ENCODE data around the gene RELL2. TPM values are rescaled to one million over a fixed set of nuclear protein-coding genes. Genes with fewer than 3 reads are reported as not detected.

The RELL2 gene
- total RNA-seq, 1 experiment from 2014 or later = 23.8 TPM

DNA sequence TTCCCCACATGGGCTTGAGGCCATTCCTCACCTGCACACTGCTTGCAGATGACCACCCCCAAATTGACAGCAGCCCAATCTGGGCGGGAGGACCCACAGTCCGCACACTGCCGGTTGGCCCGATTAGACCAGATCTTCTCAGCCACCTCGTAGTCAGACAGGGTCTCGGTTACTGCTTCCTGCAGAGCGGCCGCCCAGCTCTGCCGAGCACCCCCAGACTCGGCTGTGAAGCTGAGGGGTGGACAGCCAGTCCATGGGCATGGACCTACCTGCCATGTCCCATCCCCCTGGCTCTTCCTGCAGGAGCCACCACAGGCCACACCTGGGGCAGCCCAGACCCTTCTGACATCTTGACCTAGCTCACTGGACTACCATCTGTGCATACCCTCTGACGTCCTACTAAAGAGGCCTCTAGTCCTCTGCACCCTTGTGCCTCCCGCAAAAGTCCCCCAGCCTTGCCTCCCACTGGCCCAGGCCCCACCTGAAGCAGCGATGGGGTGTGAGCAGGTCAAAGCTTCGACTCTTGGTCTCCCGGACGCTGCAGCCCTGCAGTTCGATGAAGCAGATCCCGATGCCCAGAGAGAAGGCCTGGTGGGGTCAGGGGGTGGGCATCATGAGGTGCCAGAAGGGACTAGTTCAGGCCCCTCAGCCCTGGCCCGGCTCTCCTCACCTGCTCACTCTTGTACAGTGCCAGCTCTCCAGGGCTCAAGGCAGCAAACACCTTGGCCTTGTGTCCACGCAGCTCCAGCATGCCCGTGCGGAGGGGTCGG, 35.5 kb downstream of the RELL2 start (continued):
- TF ChIP-seq, protein P1, sequence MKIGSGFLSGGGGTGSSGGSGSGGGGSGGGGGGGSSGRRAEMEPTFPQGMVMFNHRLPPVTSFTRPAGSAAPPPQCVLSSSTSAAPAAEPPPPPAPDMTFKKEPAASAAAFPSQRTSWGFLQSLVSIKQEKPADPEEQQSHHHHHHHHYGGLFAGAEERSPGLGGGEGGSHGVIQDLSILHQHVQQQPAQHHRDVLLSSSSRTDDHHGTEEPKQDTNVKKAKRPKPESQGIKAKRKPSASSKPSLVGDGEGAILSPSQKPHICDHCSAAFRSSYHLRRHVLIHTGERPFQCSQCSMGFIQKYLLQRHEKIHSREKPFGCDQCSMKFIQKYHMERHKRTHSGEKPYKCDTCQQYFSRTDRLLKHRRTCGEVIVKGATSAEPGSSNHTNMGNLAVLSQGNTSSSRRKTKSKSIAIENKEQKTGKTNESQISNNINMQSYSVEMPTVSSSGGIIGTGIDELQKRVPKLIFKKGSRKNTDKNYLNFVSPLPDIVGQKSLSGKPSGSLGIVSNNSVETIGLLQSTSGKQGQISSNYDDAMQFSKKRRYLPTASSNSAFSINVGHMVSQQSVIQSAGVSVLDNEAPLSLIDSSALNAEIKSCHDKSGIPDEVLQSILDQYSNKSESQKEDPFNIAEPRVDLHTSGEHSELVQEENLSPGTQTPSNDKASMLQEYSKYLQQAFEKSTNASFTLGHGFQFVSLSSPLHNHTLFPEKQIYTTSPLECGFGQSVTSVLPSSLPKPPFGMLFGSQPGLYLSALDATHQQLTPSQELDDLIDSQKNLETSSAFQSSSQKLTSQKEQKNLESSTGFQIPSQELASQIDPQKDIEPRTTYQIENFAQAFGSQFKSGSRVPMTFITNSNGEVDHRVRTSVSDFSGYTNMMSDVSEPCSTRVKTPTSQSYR (CRISPR knock-in tag; IDR thresholded peaks at IDR 0.05) = no peak
- TF ChIP-seq ZBTB21 (CRISPR knock-in tag; IDR thresholded peaks at IDR 0.05; ENCODE audit: borderline replicate concordance) (no peak), JAZF1 (CRISPR knock-in tag; IDR thresholded peaks at IDR 0.05) (no peak), ZNF423 (CRISPR knock-in tag; IDR thresholded peaks at IDR 0.05) (no peak), ZNF396 (CRISPR knock-in tag; IDR thresholded peaks at IDR 0.05; ENCODE audit: borderline replicate concordance) (no peak)

DNA sequence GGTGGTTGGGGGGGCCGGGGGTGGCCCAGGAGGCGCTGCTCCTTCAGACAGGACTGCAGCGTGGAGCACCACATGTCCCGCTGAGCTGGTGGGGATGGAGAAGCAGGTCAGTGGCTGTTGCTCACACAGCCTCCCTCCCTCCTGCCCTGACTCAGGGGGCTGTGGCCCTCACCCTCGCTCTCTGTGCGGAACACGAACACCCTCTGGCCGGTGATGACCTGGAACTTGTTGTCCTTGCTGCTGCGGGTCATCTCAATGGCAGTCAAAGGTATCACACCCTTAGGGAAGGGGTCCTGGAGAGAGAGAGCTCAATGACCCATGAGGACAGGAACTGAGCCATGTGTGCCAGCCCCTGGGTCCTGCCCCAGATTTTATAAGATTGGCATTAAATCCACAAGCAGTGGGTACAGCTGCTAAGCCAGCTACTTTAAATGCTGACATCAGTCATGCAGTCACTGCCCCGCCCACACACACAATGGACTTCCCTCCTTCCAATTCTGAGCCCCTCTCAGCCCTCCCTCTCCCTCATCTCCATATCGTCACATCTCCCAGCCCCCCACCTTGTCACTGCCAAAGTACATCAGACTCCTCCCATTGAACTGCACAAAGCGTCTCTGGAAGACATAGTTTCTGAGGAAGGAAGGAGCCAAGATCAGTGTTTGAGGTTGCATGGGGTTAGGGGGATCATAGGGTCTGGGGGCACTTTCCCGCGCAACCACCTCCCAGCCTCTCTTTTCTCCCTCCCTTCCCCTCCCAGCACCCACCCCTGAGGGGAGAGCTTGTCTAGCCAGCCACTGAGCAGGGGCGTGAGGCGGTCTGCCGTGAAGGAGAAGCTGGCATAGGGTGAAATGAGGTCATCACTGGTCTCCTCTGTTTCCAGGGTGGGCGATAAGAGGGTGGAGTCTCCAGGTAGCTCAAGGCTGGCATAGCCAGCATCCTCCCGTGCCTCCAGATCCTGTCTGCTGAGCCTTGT, 36.3 kb downstream of the RELL2 start:
- peaks cover under 1% of the 10 kb centered on the region; the same call in 1 of the 2 replicates for H3K9me3 Mint-ChIP-seq
- POLR2A ChIA-PET = interaction anchor here (0.8 to 1.0 kb wide), 2 partner anchors 209 to 241 kb away, joined by 3 read pairs; no protein-coding TSS in a partner anchor

DNA sequence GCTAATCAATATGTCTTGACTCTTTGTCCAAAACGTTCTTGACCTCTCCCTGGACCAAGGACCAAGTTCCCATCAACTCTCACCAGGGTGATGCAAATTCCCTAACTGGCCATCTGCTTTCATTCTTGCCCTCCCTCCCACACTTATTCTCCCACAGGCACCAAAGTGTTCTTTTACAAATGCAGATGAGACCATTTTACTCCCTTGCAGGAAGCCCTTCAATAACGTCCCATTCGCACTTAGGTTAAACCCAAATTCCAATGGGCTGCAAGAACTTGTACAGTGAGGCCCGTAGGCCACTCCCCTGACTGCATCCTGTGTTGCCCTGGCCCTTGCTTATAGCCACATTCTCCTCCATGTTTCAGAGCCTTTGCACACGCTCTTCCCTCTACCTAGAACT, 38.0 kb downstream of the RELL2 start:
- Mint-ChIP-seq H3K27ac (peak overlapping the region; percentile 96), H3K4me1 (peaks cover 37% of the 10 kb centered on the region), H3K4me3 (peak overlapping the region; percentile 13; the same call in 1 of the 2 replicates), H3K27me3 (ENCODE audit: low read depth) (no peaks in the 10 kb centered on the region), H3K9me3 (peaks cover 4% of the 10 kb centered on the region; the same call in 1 of the 2 replicates), H3K36me3 (peaks cover 37% of the 10 kb centered on the region)
- ATAC-seq (peak; percentile 93), DNase-seq (ENCODE audit: low spot score) (peak; percentile 61)
- CTCF ChIA-PET = no interaction called here
- POLR2A ChIA-PET = no interaction called here
- TF ChIP-seq, protein P2, sequence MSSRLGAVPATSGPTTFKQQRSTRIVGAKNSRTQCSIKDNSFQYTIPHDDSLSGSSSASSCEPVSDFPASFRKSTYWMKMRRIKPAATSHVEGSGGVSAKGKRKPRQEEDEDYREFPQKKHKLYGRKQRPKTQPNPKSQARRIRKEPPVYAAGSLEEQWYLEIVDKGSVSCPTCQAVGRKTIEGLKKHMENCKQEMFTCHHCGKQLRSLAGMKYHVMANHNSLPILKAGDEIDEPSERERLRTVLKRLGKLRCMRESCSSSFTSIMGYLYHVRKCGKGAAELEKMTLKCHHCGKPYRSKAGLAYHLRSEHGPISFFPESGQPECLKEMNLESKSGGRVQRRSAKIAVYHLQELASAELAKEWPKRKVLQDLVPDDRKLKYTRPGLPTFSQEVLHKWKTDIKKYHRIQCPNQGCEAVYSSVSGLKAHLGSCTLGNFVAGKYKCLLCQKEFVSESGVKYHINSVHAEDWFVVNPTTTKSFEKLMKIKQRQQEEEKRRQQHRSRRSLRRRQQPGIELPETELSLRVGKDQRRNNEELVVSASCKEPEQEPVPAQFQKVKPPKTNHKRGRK (CRISPR knock-in tag; IDR thresholded peaks at IDR 0.05; ENCODE audit: borderline replicate concordance) = no peak
- TF ChIP-seq ZNF138 (CRISPR knock-in tag; conservative IDR thresholded peaks at IDR 0.05) (no peak), HMGA2 (CRISPR knock-in tag; IDR thresholded peaks at IDR 0.05) (no peak), FOXK1 (CRISPR knock-in tag; IDR thresholded peaks at IDR 0.05) (0 out of 2 replicates have a peak, but pooled peaks have one; percentile 35), GTF2I (CRISPR knock-in tag; conservative IDR thresholded peaks at IDR 0.05) (no peak), ZNF671 (CRISPR knock-in tag; IDR thresholded peaks at IDR 0.05) (no peak), ZNF219 (CRISPR knock-in tag; IDR thresholded peaks at IDR 0.05; ENCODE audit: borderline replicate concordance) (no peak), ZNF121 (CRISPR knock-in tag; IDR thresholded peaks at IDR 0.05) (peak; percentile 74; the same call in 1 of the 2 replicates), SMAD4 (CRISPR knock-in tag; IDR thresholded peaks at IDR 0.05) (no peak), ZNF263 (CRISPR knock-in tag; IDR thresholded peaks at IDR 0.05; ENCODE audit: low read depth) (no peak)
- TF ChIP-seq, protein P3, sequence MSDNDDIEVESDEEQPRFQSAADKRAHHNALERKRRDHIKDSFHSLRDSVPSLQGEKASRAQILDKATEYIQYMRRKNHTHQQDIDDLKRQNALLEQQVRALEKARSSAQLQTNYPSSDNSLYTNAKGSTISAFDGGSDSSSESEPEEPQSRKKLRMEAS (CRISPR knock-in tag; IDR thresholded peaks at IDR 0.05) = peak; percentile 57; the same call in 1 of the 2 replicates
- TF ChIP-seq, protein P4, sequence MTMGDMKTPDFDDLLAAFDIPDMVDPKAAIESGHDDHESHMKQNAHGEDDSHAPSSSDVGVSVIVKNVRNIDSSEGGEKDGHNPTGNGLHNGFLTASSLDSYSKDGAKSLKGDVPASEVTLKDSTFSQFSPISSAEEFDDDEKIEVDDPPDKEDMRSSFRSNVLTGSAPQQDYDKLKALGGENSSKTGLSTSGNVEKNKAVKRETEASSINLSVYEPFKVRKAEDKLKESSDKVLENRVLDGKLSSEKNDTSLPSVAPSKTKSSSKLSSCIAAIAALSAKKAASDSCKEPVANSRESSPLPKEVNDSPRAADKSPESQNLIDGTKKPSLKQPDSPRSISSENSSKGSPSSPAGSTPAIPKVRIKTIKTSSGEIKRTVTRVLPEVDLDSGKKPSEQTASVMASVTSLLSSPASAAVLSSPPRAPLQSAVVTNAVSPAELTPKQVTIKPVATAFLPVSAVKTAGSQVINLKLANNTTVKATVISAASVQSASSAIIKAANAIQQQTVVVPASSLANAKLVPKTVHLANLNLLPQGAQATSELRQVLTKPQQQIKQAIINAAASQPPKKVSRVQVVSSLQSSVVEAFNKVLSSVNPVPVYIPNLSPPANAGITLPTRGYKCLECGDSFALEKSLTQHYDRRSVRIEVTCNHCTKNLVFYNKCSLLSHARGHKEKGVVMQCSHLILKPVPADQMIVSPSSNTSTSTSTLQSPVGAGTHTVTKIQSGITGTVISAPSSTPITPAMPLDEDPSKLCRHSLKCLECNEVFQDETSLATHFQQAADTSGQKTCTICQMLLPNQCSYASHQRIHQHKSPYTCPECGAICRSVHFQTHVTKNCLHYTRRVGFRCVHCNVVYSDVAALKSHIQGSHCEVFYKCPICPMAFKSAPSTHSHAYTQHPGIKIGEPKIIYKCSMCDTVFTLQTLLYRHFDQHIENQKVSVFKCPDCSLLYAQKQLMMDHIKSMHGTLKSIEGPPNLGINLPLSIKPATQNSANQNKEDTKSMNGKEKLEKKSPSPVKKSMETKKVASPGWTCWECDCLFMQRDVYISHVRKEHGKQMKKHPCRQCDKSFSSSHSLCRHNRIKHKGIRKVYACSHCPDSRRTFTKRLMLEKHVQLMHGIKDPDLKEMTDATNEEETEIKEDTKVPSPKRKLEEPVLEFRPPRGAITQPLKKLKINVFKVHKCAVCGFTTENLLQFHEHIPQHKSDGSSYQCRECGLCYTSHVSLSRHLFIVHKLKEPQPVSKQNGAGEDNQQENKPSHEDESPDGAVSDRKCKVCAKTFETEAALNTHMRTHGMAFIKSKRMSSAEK (CRISPR knock-in tag; IDR thresholded peaks at IDR 0.05; ENCODE audit: borderline replicate concordance) = peak; percentile 45; the same call in 1 of the 2 replicates
- TF ChIP-seq, protein P5, sequence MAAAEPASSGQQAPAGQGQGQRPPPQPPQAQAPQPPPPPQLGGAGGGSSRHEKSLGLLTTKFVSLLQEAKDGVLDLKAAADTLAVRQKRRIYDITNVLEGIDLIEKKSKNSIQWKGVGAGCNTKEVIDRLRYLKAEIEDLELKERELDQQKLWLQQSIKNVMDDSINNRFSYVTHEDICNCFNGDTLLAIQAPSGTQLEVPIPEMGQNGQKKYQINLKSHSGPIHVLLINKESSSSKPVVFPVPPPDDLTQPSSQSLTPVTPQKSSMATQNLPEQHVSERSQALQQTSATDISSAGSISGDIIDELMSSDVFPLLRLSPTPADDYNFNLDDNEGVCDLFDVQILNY (CRISPR knock-in tag; IDR thresholded peaks at IDR 0.05) = no peak

More for the DNA sequence above, 36.3 kb downstream of the RELL2 start:
- Mint-ChIP-seq H3K27me3 (ENCODE audit: low read depth) (no peaks in the 10 kb centered on the region), H3K36me3 (peaks cover 33% of the 10 kb centered on the region), H3K4me1 (peaks cover 32% of the 10 kb centered on the region), H3K4me3 (no peak overlapping the region), H3K27ac (peak overlapping the region; percentile 42)
- CTCF ChIA-PET = interaction anchor here (0.9 to 1.7 kb wide), 7 partner anchors 8 to 319 kb away, joined by 3 to 10 read pairs (median 6); partner anchors contain the start of genes DIAPH1, FCHSD1 and RNF14
- DNase-seq (ENCODE audit: low spot score) (no peak), ATAC-seq (peak; percentile 2; the same call in 1 of the 2 replicates)
- TF ChIP-seq NR3C1 (CRISPR knock-in tag; conservative IDR thresholded peaks at IDR 0.05; ENCODE audit: low read depth) = no peak

Measured in WTC11 (cell line).